ENCODE measurements around the gene MYO16.

The MYO16 gene

GRCh38 chr13:108795841-108796240 lies 166.4 kb downstream of the MYO16 start:
- no peak for DNase-seq (ENCODE audit: low read depth, low spot score)

DNA sequence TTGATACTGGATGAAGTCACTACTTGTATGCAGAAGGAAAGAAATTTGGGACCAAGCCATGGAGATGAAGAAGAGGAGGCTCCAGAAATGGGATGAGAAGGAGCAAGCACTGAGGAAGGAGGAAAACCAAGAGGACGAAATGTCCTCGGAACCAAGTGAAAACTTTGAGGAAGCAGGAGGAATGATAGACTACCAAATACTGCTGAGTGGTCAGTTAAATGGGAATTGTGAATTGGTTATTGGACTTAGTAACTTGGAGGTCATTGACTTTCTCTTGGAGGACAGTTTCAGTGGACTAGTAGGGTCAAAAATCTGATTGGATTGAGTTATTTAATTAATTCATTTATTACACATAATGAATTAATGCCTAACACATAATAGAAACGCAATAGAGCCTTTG lies 167.9 kb downstream of the MYO16 start:
- no peak for DNase-seq (ENCODE audit: low read depth, low spot score)

GRCh38 chr13:108807841-108808240 lies 178.4 kb downstream of the MYO16 start:
- DNase-seq (ENCODE audit: low read depth, low spot score): no peak

DNA sequence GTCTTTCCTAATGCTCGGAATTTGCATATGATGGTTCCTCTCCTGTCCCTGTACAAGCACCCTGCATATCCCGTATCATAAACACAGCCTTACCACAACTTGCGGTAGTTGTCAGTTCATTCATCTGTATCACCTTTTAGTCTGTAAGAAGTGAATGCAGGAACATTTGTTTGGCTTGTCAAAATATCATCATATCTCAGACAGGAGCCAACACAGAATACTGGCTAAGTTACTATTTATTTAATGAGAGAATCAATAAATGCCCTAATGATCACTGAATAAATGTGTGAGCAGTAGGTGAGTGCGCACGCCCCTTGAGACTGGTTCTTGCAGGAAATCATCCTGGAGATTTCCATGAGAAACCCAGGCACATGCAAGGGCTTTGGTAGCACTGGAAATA lies 182.8 kb downstream of the MYO16 start:
- no peak for DNase-seq (ENCODE audit: low read depth, low spot score)

DNA sequence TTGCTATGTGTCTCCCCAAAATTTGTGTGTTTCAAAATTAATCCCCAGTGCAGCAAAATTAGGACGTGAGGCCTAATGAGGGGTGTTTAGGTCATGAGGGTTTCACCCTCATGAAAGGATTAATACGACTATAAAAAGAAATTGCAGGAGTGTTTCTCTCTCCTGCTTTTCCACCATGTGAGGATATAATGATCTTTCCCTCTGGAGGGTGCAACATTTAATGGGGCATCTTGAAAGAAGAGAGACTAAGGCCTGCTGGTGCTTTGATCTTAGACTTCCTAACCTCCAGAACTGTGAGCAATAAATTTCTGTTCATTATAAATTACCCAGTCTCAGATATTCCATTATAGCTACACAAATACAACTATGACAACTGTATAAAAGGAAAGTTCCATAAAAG lies 183.2 kb downstream of the MYO16 start:
- DNase-seq (ENCODE audit: low read depth, low spot score): no peak

DNA sequence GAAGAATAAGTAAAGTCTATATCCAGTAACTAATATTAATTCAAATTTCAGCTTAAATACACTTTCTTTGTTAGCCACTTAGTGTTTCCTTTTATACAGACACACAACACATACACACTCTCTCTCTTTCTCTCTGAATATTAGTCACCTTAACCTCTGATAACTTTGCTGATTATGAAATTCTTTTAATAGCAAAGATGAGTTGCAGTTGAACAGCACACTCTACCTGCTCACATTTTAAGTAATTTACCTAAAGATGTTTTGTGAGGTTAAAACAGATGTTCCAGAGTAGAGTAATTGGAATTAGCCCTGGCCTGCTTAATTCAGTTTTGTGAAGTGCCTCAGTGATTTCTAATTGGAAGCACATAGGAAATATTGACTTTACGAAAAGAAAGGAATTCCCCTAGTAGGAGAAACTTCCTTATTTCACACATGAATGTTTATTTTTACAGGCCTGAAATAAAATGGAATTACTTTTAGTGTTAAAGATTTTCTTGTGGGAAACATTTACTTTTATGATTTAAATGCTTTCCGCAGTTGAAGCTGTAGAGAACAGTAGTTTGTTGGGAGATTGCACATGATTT lies 184.3 kb downstream of the MYO16 start:
- no peak for DNase-seq (ENCODE audit: low read depth, low spot score)

DNA sequence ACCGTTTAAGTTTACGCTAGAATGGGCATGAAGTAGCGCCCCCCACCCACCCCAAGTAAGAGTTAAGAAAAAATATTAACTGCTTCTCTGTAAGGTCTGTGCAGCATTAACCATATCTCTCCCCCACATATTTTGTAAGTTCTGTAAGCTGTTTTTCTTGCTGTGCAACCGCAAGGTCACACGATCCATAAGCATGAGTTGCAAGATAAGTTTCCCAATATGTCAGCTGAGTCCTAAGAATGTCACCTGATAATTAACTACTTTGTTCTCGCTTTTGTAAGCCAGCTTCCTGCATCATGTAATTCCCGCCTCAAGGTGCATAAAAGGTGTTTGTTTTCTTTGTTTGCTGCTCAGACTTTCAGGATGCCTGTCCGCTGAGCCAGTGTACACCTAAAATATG lies 187.0 kb downstream of the MYO16 start:
- no peak for DNase-seq (ENCODE audit: low read depth, low spot score)

DNA sequence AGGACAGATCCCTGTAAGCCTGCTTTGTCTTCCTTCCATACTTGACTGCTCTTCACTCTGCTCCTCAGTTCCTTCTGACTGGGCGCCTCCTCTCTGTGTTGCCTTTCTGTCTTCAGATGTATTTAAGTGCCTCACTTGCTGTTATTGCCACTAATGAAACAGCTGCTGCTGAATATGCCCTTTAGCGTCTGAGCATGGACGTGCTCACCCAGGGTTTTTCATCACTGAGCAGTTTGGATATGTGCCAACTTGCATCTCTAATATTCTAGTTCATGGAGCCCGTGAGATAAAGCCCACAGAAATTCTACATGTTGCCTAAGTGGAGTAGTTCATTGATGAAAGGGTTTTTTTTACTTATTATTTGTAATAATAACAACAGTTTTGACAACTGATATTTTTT lies 198.2 kb downstream of the MYO16 start:
- DNase-seq (ENCODE audit: low read depth, low spot score): no peak

DNA sequence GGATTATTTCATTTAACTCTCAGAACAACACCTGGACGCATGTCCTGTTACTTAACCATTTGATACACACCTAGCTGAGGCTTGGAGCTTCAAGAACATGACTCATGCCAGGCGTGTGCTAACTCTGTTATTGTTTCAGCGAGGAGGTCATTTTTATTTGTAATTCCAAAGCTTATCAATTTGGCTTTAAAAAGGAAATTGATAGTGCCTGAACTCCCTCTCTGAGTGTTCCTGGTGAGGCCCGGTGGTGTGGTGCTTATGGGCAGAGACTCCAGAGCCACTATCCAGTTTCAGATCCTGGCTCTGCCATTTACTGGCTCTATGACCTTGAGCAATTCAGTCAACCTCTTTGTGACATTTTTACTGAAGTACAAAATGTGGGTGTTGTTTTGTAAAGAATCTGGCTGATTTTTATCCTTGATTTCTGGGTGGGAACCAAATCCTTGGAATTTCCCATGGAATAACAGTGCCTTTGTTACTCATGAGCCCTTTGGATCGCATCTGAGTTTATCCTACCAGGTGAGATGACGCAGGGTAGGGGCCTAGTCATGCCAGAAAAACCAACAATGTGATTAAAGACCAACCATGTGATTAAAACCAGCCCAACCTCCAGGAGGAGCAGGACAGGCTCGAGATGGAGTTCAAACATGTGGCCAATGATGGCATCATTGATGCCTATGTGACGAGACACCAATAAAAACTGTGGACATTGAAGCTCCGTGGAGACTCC lies 198.8 kb downstream of the MYO16 start:
- no peak for DNase-seq (ENCODE audit: low read depth, low spot score)

DNA sequence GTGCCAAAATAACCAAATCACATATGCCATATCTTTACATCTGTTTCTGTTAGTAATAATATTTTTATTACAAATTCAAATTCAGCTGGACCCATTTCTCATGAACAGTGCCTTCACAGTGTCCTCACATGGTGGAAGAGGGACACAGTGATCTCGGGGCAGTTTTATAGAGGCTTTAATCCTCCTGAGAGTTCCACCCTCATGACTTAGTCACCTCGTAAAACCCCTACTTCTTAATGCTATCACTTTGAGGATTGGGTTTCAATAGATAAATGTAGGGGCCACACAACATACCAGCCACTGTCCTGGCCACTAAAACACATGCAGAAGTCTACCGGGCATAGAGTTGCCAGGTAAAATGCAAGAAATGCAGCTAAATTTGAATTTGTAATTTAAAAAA lies 201.5 kb downstream of the MYO16 start:
- DNase-seq (ENCODE audit: low read depth, low spot score): no peak

DNA sequence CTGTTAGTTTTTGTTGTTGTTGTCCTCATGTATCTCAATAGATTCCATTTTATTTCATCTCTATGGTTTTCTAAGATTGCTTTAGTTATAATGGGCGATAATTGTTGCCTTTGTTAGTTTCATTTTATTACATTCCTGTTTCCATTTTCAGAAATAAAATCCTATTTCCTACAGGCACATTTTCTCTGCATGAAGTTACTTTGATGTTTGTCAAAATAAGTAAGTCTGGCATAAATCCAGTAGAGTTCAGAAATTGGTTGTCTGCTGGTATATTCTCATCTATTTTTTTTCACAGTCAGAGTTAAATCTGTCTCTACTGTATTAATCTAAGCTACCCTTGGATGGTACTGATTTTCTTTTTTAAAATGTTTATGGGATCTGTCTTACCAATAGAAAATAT lies 204.1 kb downstream of the MYO16 start:
- no peak for DNase-seq (ENCODE audit: low read depth, low spot score)

- no peak for DNase-seq (ENCODE audit: low read depth, low spot score)
These were observed 204.8 kb downstream of the MYO16 start for GRCh38 chr13:108834193-108834592.

DNA sequence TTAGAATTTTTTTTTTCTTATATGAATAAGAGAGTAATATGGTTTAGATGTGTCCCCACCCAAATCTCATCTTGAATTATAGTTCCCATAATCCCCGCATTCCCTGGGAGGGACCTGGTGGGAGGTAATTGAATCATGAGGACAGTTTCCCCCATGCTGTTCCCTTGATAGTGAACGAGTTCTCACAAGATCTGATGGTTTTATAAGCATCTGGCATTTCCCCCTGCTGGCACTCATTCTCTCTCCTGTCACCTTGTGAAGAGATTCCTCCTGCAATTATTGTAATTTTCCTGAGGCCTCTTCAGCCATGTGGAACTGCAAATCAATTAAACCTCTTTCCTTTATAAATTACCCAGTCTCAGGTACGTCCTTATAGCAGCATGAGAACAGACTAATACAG lies 205.7 kb downstream of the MYO16 start:
- DNase-seq (ENCODE audit: low read depth, low spot score): no peak

DNA sequence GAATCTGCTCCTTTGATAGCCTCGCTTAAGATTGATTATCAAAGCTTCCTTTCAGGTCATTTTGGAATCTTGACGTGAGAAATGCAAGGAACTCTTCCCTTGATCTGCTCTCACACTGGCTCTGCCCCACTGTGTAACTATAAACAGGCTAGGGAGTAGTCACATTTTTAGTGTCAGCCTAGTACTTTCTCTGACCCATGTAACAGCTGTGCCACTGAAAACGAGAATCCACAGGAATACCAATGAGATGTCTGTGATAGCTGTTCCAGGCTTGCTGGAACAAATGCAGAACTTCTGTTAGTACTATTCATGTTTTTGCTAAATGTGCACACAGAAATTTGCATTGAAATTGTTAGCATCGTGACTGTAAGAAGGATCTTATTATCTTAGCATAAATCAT lies 221.3 kb downstream of the MYO16 start:
- no peak for DNase-seq (ENCODE audit: low read depth, low spot score)

DNA sequence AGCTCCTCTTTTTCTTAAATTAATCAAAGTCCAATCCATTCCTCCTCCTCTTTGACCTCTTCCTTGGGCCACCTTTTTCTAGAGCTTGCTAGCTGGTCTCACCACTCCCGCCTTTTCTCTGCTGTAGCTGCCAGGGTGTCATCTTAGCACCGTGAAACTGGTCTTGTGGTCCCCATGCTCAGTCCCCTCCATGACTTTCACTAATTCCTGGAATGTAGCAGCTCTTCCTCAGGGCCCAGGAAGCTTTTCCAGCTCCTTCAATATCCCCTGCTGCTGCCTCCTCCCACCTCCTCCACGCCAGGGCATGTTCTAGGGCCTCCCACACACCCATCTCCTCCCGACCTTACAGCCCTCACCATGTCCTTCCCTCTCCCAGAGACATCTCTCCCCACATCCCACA lies 222.2 kb downstream of the MYO16 start:
- DNase-seq (ENCODE audit: low read depth, low spot score): no peak

DNA sequence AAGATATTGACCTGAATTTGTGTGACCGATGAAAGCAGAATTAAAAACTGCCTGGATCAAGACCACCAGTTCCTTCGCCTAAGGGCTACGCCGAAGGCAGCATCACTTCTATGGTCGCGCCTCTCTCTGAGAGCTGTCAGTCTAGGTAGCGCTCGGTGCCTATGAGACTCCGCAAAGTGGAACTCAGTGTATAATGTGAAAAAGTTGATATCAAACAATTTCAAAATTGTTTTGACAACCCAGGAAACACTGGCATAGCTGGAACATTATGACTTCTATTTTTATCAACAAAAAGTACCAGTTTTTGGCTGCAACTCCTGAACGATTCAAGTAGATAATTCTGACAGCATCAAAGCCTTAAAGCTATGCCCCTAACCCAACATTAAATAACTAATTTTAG lies 223.6 kb downstream of the MYO16 start:
- no peak for DNase-seq (ENCODE audit: low read depth, low spot score)

DNA sequence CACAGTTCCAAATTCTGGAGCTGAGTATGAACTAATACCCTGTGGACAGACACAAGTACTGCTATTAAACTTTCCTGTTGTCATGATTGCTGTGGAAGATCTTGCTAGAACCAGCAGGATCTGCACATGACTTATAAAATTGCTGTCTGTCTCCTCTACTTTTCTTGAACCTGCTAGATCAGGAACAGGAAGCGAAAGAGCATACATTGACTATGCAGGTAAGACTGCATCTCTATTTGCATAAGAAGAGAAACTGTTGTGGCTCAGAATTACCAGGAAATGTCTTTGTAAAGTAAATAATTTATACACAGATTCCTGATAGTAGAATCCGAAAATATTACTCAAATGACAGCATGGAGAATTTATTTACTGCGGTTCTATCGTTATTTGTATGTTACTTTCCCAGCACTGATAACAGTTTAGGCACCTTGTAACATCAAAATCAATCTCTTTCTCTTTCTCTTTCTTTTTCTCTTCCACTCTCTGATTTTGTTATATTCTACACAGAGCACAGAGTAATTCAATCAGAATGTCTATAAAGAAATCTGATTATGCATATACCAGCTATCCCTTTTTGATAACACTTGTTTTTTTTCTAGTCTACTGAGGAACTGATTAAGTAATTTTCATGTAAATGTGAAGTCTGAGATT lies 226.5 kb downstream of the MYO16 start:
- no peak for DNase-seq (ENCODE audit: low read depth, low spot score)

DNA sequence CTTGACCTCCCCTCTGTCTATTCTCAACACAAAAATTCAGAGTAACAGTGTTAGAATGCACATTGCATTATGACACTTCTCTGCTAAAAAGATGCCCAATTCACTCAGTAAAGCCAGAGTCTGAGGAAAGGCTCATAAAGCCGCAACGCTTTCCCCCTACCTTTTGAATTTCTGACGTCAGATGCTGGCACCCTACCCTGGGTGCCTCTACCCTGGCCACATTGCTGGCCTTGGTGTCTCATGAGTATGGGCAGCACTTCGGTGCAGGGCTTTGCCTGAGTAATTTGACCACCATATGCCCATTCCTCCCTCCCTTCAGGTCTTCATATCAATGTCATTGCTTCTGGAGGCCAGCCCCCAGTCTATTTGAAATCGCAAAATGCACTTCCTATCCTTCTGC lies 229.3 kb downstream of the MYO16 start:
- no peak for DNase-seq (ENCODE audit: low read depth, low spot score)

DNA sequence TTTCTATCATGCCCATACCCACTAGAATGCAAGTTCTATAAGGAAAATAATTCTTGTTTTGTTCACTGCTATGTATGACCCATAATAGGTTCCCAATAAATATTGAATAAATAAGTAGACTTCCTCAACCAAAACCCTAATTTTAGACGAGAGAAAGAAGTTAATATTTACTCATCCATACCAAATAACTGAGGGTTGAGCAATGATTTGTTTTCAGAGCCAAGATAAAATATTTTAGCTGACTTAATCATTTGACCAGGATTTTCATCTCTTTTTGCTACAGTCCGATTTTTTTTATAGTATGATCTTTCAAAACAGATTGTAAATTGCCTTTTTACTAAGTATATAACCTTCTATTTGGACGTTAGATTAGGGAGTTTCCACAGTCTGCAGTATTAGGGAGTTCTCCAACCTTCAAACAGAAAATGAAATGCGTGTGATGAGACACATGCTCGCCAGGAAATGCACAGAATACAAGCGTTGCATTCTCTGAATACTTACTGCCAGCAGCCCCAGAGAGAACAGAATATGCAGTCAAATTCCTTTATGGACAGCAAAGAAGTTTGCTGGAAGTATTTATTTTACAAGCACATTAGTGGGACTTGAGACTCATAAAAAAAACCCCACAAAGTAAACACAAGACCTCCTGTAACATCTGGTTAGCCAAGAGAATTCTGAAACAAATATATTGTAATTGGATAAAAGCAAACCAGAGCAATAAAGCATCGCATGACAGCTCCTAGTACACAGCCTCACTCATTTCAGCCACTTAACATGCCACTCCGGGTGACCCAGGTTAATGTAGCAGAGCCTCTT lies 230.0 kb downstream of the MYO16 start:
- no peak for DNase-seq (ENCODE audit: low read depth, low spot score)

DNA sequence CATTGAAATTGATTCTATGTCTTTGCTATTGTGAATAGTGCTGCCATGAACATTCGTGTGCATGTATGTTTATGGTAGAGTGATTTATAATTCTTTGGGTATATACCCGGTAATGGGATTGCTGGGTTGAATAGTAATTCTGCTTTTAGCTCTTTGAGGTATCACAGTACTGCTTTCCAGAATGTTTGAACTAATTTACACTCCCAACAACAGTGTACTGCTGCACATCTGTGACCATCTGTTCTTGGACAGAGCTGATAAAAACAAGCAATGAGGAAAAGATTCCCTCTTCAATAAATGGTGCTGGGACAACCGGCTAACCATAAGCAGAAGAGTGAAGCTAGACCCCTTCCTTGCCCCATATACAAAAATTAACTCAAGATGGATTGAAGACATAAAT lies 231.0 kb downstream of the MYO16 start:
- DNase-seq (ENCODE audit: low read depth, low spot score): no peak

DNA sequence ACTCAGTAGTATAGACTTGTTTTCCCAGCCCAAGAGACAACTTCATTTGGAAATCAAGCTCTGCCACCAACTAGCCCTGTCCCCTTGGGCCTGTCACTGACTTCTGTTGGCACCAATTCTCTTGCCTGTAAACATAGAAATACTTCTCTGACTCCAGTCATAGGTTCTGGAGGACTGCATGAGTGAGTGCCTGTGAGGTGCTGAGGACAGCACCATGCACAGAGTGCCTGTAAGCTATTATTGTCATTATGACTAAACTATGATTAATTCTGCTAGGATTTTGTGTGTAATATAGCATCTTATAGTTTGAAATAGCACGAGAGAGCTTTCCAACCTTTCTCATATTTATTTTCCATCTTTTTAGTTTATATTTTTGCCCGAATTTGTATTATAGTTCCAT lies 247.9 kb downstream of the MYO16 start:
- no peak for DNase-seq (ENCODE audit: low read depth, low spot score)

DNA sequence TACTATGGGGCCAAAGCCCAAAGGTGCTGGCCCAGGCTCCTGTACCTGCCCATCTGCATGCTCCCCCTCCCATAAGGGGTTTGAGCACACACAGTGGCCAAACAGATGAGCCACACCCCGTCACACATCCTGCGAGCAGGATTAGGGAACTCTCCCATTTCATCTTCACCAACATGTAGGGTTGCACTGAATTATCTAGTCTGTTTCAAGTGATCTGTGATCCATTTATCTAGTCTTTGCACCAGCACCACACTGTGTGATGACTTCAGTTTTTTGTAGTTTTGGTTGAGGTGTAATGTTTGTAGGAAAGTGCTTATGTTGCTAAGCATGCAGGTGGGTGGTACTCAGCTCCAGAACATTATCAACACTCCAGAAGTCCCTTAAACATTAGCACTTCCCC lies 249.3 kb downstream of the MYO16 start:
- no peak for DNase-seq (ENCODE audit: low read depth, low spot score)
